Measurements from ENCODE around the gene PCGF2. TPM values are rescaled to one million over a fixed set of nuclear protein-coding genes. Genes with fewer than 3 reads are reported as not detected.

Gene PCGF2
- total and polyA plus RNA-seq, 10 of the 15 experiments (the other 5 are each of a cell fraction or from before 2014, with no cell fraction given) = 2.7 to 35.6 (median 7.2) TPM

- no peak for TF ChIP-seq BCLAF1 (IDR thresholded peaks at IDR 0.05)
- no peak for TF ChIP-seq RB1 (IDR thresholded peaks at IDR 0.05; ENCODE audit: borderline replicate concordance)
- peak; percentile 65 for TF ChIP-seq BCL3 (IDR thresholded peaks at IDR 0.05; ENCODE audit: borderline replicate concordance, insufficient read depth, low read depth, low read length, poor library complexity, severe bottlenecking)
- TF ChIP-seq HDGF (IDR thresholded peaks at IDR 0.05) = no peak
- no peak for TF ChIP-seq CTCF (IDR thresholded peaks at IDR 0.05 in 2 of 3, conservative IDR thresholded peaks at IDR 0.05 in 1 of 3; ENCODE audit: control insufficient read depth in 2 of 3, extremely low read depth in 1 of 3, insufficient read depth in 1 of 3, low read depth in 3 of 3, low read length in 3 of 3)
- no peak for TF ChIP-seq ATF3 (IDR thresholded peaks at IDR 0.05; ENCODE audit: borderline replicate concordance, extremely low read depth, low read depth, low read length)
- peak; percentile 51 for TF ChIP-seq IRF4 (IDR thresholded peaks at IDR 0.05; ENCODE audit: low read depth, low read length)
- peak; percentile 40 to 79; a peak in 2 of 4 replicates for TF ChIP-seq EP300 (IDR thresholded peaks at IDR 0.05; ENCODE audit: borderline replicate concordance in 1 of 2, control insufficient read depth in 1 of 2, low read depth in 2 of 2, low read length in 2 of 2)
- no peak for TF ChIP-seq NFYA (IDR thresholded peaks at IDR 0.05; ENCODE audit: borderline replicate concordance, low read depth, low read length)
- TF ChIP-seq FOS (IDR thresholded peaks at IDR 0.05; ENCODE audit: borderline replicate concordance, extremely low read depth, insufficient read length) = no peak
- no peak for TF ChIP-seq CHD4 (IDR thresholded peaks at IDR 0.05)
- no peak; the same call in 1 of the 2 replicates for TF ChIP-seq TAF1 (IDR thresholded peaks at IDR 0.05; ENCODE audit: borderline replicate concordance, low read depth, low read length)
- TF ChIP-seq RELA (IDR thresholded peaks at IDR 0.05; ENCODE audit: borderline replicate concordance, partially characterized antibody) = peak; percentile 80
- no peak for TF ChIP-seq RAD51 (IDR thresholded peaks at IDR 0.05)
- TF ChIP-seq ZNF687 (IDR thresholded peaks at IDR 0.05) = no peak; the same call in 1 of the 2 replicates
- TF ChIP-seq USF1 (IDR thresholded peaks at IDR 0.05; ENCODE audit: borderline replicate concordance, extremely low read length, insufficient read depth, low read depth, low read length) = no peak
Measured at GRCh38 chr17:38701504-38702165, 46.5 kb downstream of the PCGF2 start (continued).

All from GM12878 (cell line).